ENCODE data around the gene FOCAD. TPM values are rescaled to one million over a fixed set of nuclear protein-coding genes. Genes with fewer than 3 reads are reported as not detected.

FOCAD gene
- total RNA-seq, 1 experiment from 2014 or later = 40.7 TPM

- TF ChIP-seq REST (IDR thresholded peaks at IDR 0.05; ENCODE audit: low read depth) = no peak
- no peak for TF ChIP-seq EZH2 (IDR thresholded peaks at IDR 0.05)
- no peak for TF ChIP-seq ZNF274 (IDR thresholded peaks at IDR 0.05; ENCODE audit: low read depth, low read length)
These were observed 147.0 kb downstream of the FOCAD start (continued) for GRCh38 chr9:20831028-20831427.

- no peak for ATAC-seq
- Histone ChIP-seq H2AFZ (ENCODE audit: low read depth, low read length, poor library complexity, severe bottlenecking) (no peak overlapping the region), H3K9me2 (ENCODE audit: insufficient read depth) (no peaks in the 10 kb centered on the region), H3K27me3 (ENCODE audit: insufficient read depth, low read length) (no peaks in the 10 kb centered on the region), H3K4me2 (ENCODE audit: low read length) (no peak overlapping the region), H3K79me2 (ENCODE audit: insufficient read depth, low read length) (no peaks in the 10 kb centered on the region), H3K27ac (ENCODE audit: low read depth, low read length) (no peak overlapping the region), H3K9me3 (ENCODE audit: control insufficient read depth in 1 of 2, insufficient read depth in 1 of 2, low read depth in 1 of 2, low read length in 2 of 2) (no peaks in the 10 kb centered on the region), H3K9ac (ENCODE audit: low read length) (no peak overlapping the region), H4K20me1 (ENCODE audit: insufficient read depth) (no peaks in the 10 kb centered on the region), H3K4me3 (replicated peaks in 1 of 2; ENCODE audit: low read depth in 1 of 2, low read length in 2 of 2) (no peak overlapping the region), H3K4me1 (ENCODE audit: control insufficient read depth in 1 of 2, insufficient read depth in 2 of 2, low read length in 2 of 2) (peaks cover 0 to 2% of the 10 kb centered on the region in 2 experiments; a peak in 2 of 4 replicates), H3K36me3 (ENCODE audit: control insufficient read depth in 1 of 2, insufficient read depth in 2 of 2, low read length in 2 of 2) (no peaks in the 10 kb centered on the region)
- TF ChIP-seq CEBPB (IDR thresholded peaks at IDR 0.05; ENCODE audit: low read depth) (no peak), TCF7L2 (IDR thresholded peaks at IDR 0.05; ENCODE audit: borderline replicate concordance, extremely low read depth, insufficient read depth, insufficient read length) (no peak), POLR2AphosphoS5 (IDR thresholded peaks at IDR 0.05; ENCODE audit: low read depth, low read length) (no peak), EZH2 (IDR thresholded peaks at IDR 0.05) (no peak), SRF (IDR thresholded peaks at IDR 0.05; ENCODE audit: low read depth) (no peak), ZBTB33 (IDR thresholded peaks at IDR 0.05; ENCODE audit: extremely low read depth, insufficient replicate concordance, low read length) (no peak), ELF1 (IDR thresholded peaks at IDR 0.05; ENCODE audit: borderline replicate concordance, low read depth) (no peak), JUND (IDR thresholded peaks at IDR 0.05) (no peak), EGR1 (IDR thresholded peaks at IDR 0.05; ENCODE audit: low read depth) (no peak), EZH2phosphoT487 (IDR thresholded peaks at IDR 0.05; ENCODE audit: borderline replicate concordance) (no peak), POLR2A (IDR thresholded peaks at IDR 0.05; ENCODE audit: borderline replicate concordance, extremely low read depth, insufficient read depth, insufficient read length) (no peak)
- ChIA-PET POLR2A (no interaction called here), CTCF (no interaction called here), RAD21 (ENCODE audit: low non-redundant PET in 1 of 2, low total read pairs in 2 of 2, uncharacterized antibody in 2 of 2, unreplicated experiment in 2 of 2) (no interaction called here)
- no TSS peak for BruUV-seq (replicated peaks)
- DNase-seq (ENCODE audit: low read depth, low spot score) = no peak
- intact Hi-C loops (cut with micrococcal nuclease) = no loop called here
These were observed 148.7 kb downstream of the FOCAD start for GRCh38 chr9:20832775-20833174.

Measured in HCT116 (cell line).